ENCODE results near the gene ZNF497.

- no peak for TF ChIP-seq CTCF (IDR thresholded peaks at IDR 0.05)
- TF ChIP-seq EZH2 (IDR thresholded peaks at IDR 0.05; ENCODE audit: borderline replicate concordance, insufficient read depth, low read depth, low read length, poor library complexity, severe bottlenecking): no peak
Observed at GRCh38 chr19:58367698-58368454, 5.3 kb upstream of the ZNF497 start.

Measured in B cell (primary cell).